Esophagus mucosa (tissue), 1 donor: Measurements from ENCODE around the gene SCMH1. TPM values are rescaled to one million over a fixed set of nuclear protein-coding genes. Genes with fewer than 3 reads are reported as not detected.
"Not testable (repeated sequence)": the region's sequence is repeated elsewhere in the genome, so short reads cannot be mapped to it uniquely, and the experiment has no call there.

Experiments
- ATAC-seq: fragments of 200-7000 bp; cut with Tn5 transposase; one replicate; pipeline ENCODE4 v1.9.1; 2020
- total RNA-seq: library from RNA; stranded (reverse); gene quantifications from one replicate; pipeline ENCODE4 v1.2.4, GENCODE V29; 2023
- donor health status: DM: yes; HTN: yes; CAD: no.

Gene SCMH1
- total RNA-seq, 1 donor from 2014 or later, result 13.0 TPM

- ATAC-seq, result no peak
These were observed 7.2 kb upstream of the SCMH1 start for GRCh38 chr1:41249319-41249718.

GRCh38 chr1:41246568-41246967, 4.5 kb upstream of the SCMH1 start:
- no peak for ATAC-seq

- ATAC-seq, result no peak
These were observed 3.6 kb upstream of the SCMH1 start for GRCh38 chr1:41245659-41246058.

GRCh38 chr1:41243079-41243385, 926 bp upstream of the SCMH1 start:
- ATAC-seq, result no peak

- ATAC-seq, result peak; percentile 8
These were observed 404 bp upstream of the SCMH1 start for GRCh38 chr1:41242342-41243078.

- ATAC-seq, result peak; percentile 64
These were observed 755 bp downstream of the SCMH1 start for GRCh38 chr1:41241354-41241748.

GRCh38 chr1:41240781-41241353, 1.2 kb downstream of the SCMH1 start:
- no peak for ATAC-seq

GRCh38 chr1:41239988-41240610, 2.0 kb downstream of the SCMH1 start:
- no peak for ATAC-seq

GRCh38 chr1:41238311-41238988, 3.7 kb downstream of the SCMH1 start:
- ATAC-seq, result no peak

- ATAC-seq, result no peak
These were observed 5.3 kb downstream of the SCMH1 start for GRCh38 chr1:41236781-41237180.

GRCh38 chr1:41235893-41236292, 6.2 kb downstream of the SCMH1 start:
- no peak for ATAC-seq

GRCh38 chr1:41233708-41234107, 8.4 kb downstream of the SCMH1 start:
- no peak for ATAC-seq

GRCh38 chr1:41232305-41232704, 9.8 kb downstream of the SCMH1 start:
- ATAC-seq, result no peak

GRCh38 chr1:41230656-41231055, 11.4 kb downstream of the SCMH1 start:
- no peak for ATAC-seq

GRCh38 chr1:41229219-41229618, 12.9 kb downstream of the SCMH1 start:
- not testable (repeated sequence) for ATAC-seq

- ATAC-seq, result no peak
These were observed 15.2 kb downstream of the SCMH1 start for GRCh38 chr1:41226815-41227434.

- no peak for ATAC-seq
These were observed 16.6 kb downstream of the SCMH1 start for GRCh38 chr1:41225495-41225894.

GRCh38 chr1:41222496-41222895, 19.6 kb downstream of the SCMH1 start:
- no peak for ATAC-seq

GRCh38 chr1:41221995-41222394, 20.1 kb downstream of the SCMH1 start:
- no peak for ATAC-seq

GRCh38 chr1:41218152-41218551, 24.0 kb downstream of the SCMH1 start:
- ATAC-seq, result no peak

GRCh38 chr1:41217441-41217840, 24.7 kb downstream of the SCMH1 start:
- no peak for ATAC-seq

GRCh38 chr1:41215623-41216022, 26.5 kb downstream of the SCMH1 start:
- no peak for ATAC-seq

GRCh38 chr1:41213341-41213740, 28.8 kb downstream of the SCMH1 start:
- ATAC-seq, result no peak
